Parathyroid adenoma (tissue), 2 donors: ENCODE measurements around the gene INTS14.

Experiments
- H2AFZ ChIP-seq: fragments of 300-600 bp; sonication (generic); one replicate; pipeline ENCODE4 v1.7.0; 2017; ENCODE audit warnings: antibody characterized with exemption, mild to moderate bottlenecking
- H3K27ac ChIP-seq: fragments of 300-600 bp; sonication (generic); one replicate; pipeline ENCODE4 v1.7.0; 2017
- H3K27me3 ChIP-seq: fragments of 300-600 bp; sonication (generic); one replicate; pipeline ENCODE4 v1.7.0; 2017; ENCODE audit warnings: low read length; ENCODE audit not compliant: control insufficient read depth, insufficient read depth
- H3K36me3 ChIP-seq: fragments of 300-600 bp; sonication (generic); one replicate; pipeline ENCODE4 v1.7.0; 2017; ENCODE audit warnings: low read length; ENCODE audit not compliant: control insufficient read depth, insufficient read depth
- H3K4me1 ChIP-seq: fragments of 300-600 bp; sonication (generic); one replicate; pipeline ENCODE4 v1.7.0; 2017; ENCODE audit warnings: control low read depth
- H3K4me2 ChIP-seq: fragments of 300-600 bp; sonication (generic); one replicate; pipeline ENCODE4 v1.7.0; 2017; ENCODE audit warnings: low read length
- H3K4me3 ChIP-seq: fragments of 300-600 bp; sonication (generic); one replicate; pipeline ENCODE4 v1.7.0; 2017; ENCODE audit warnings: low read depth, low read length
- H3K79me2 ChIP-seq: fragments of 300-600 bp; sonication (generic); one replicate; pipeline ENCODE4 v1.7.0; 2017; ENCODE audit warnings: control low read depth
- H3K9ac ChIP-seq: fragments of 300-600 bp; sonication (generic); one replicate; pipeline ENCODE4 v1.7.0; 2017; ENCODE audit warnings: mild to moderate bottlenecking
- H3K9me3 ChIP-seq: fragments of 300-600 bp; sonication (generic); one replicate; pipeline ENCODE4 v1.7.0; 2017; ENCODE audit warnings: low read length; ENCODE audit not compliant: control insufficient read depth
- TF ChIP-seq, protein P1 (sequence below): fragments of 300-600 bp; sonication (generic); IDR thresholded peaks from one replicate; pipeline ENCODE4 v1.7.0; 2017; ENCODE audit warnings: antibody characterized with exemption, mild to moderate bottlenecking
- donor health status: primary hyperparathyroidism.

Gene INTS14

DNA sequence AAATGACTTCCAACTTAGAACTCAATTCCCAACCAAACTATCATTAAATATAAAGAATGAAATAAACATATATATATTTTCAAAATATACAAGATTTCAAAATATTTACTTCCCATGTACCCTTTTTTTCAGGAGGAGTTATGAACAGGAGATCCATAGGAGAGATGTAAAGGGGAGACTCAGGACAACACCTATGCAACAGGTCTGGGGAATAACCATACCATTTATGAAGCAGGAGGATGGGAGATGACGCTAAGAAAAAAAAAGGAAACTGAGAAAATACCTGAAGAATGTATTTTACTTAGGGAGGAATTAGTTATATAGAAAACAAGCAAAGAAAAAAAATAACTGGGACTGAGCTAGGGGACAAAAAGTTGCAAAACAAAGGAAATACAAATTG, 23.8 kb downstream of the INTS14 start:
- Histone ChIP-seq H2AFZ (no peak overlapping the region), H3K27me3 (no peaks in the 10 kb centered on the region), H3K4me2 (no peak overlapping the region), H3K4me1 (no peaks in the 10 kb centered on the region), H3K79me2 (no peaks in the 10 kb centered on the region), H3K4me3 (no peak overlapping the region), H3K9ac (no peak overlapping the region), H3K36me3 (no peaks in the 10 kb centered on the region), H3K9me3 (no peaks in the 10 kb centered on the region), H3K27ac (no peak overlapping the region)
- TF ChIP-seq, protein P1, sequence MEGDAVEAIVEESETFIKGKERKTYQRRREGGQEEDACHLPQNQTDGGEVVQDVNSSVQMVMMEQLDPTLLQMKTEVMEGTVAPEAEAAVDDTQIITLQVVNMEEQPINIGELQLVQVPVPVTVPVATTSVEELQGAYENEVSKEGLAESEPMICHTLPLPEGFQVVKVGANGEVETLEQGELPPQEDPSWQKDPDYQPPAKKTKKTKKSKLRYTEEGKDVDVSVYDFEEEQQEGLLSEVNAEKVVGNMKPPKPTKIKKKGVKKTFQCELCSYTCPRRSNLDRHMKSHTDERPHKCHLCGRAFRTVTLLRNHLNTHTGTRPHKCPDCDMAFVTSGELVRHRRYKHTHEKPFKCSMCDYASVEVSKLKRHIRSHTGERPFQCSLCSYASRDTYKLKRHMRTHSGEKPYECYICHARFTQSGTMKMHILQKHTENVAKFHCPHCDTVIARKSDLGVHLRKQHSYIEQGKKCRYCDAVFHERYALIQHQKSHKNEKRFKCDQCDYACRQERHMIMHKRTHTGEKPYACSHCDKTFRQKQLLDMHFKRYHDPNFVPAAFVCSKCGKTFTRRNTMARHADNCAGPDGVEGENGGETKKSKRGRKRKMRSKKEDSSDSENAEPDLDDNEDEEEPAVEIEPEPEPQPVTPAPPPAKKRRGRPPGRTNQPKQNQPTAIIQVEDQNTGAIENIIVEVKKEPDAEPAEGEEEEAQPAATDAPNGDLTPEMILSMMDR = no peak

DNA sequence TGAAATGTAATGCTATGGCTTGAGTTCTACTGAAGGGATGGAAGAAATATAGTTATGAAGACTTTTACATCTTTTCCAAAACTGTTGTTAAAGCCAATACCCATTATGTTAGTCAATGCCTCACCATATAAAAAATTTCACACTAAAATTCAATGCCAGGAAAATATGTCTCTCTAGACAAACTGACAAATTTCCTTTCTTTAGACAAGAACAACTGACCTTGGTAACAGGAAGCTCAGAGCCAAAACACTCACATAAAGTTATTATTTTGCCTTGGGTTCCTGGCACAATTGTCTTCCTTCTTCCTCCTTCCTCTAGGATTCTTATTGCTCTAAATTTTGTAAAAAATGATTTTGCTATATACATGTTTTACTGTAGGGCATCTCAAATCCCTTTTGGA, 26.7 kb downstream of the INTS14 start:
- Histone ChIP-seq H3K4me2 (no peak overlapping the region), H3K27me3 (no peaks in the 10 kb centered on the region), H3K9ac (no peak overlapping the region), H3K4me1 (no peaks in the 10 kb centered on the region), H3K4me3 (no peak overlapping the region), H2AFZ (no peak overlapping the region), H3K36me3 (no peaks in the 10 kb centered on the region), H3K27ac (peak overlapping the region; percentile 47), H3K9me3 (no peaks in the 10 kb centered on the region), H3K79me2 (no peaks in the 10 kb centered on the region)
- TF ChIP-seq, protein P1 = no peak

DNA sequence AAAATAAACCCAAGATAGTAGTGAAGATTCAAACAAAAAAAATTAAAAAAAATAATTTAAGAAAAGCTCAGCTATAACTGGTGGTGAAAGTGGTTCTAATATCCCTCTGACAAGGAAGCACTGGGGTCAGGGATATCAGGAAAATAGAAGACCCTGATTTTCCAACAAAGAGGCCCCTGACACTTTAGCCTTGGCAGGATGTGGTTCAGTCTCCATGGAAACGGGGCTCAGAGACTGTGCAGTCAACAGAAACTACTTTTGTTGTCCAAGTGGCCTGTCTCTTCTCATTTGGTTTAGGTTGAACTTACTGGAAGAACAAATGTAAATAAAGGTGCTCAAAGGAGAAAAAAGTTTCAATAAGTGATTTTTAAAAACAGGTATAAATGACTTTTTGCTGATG, 27.2 kb downstream of the INTS14 start:
- H3K4me1 ChIP-seq = no peaks in the 10 kb centered on the region
- no peaks in the 10 kb centered on the region for H3K79me2 ChIP-seq
- H3K9ac ChIP-seq = no peak overlapping the region
- no peak overlapping the region for H3K4me2 ChIP-seq
- no peaks in the 10 kb centered on the region for H3K27me3 ChIP-seq
- peak overlapping the region; percentile 47 for H3K27ac ChIP-seq
- TF ChIP-seq, protein P1 = no peak
- H3K9me3 ChIP-seq = no peaks in the 10 kb centered on the region
- H2AFZ ChIP-seq = no peak overlapping the region
- H3K4me3 ChIP-seq = no peak overlapping the region
- no peaks in the 10 kb centered on the region for H3K36me3 ChIP-seq

DNA sequence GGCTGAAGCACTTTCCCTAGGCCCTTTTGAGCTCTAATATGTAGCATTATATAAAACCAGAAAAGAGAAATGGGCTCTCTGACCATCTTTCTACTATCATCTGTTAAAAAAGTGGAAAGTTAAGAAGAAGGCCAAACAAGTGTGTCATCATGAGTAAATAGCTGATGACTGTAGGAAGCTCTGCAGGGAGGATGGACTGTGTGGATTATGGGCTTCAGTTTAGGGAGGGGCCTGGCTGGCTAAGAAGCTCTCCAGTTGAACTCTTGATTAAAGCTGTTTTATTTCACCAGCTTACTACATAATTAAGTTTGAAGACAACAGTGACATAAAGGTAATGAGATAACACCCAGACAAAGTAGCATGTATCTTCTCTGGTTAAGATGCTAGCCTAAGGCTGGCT, 30.6 kb downstream of the INTS14 start:
- Histone ChIP-seq H3K9me3 (no peaks in the 10 kb centered on the region), H3K27me3 (no peaks in the 10 kb centered on the region), H3K27ac (no peak overlapping the region), H3K4me2 (no peak overlapping the region), H3K4me3 (no peak overlapping the region), H3K4me1 (no peaks in the 10 kb centered on the region), H3K36me3 (no peaks in the 10 kb centered on the region), H2AFZ (no peak overlapping the region), H3K79me2 (no peaks in the 10 kb centered on the region), H3K9ac (no peak overlapping the region)
- TF ChIP-seq, protein P1 = no peak

DNA sequence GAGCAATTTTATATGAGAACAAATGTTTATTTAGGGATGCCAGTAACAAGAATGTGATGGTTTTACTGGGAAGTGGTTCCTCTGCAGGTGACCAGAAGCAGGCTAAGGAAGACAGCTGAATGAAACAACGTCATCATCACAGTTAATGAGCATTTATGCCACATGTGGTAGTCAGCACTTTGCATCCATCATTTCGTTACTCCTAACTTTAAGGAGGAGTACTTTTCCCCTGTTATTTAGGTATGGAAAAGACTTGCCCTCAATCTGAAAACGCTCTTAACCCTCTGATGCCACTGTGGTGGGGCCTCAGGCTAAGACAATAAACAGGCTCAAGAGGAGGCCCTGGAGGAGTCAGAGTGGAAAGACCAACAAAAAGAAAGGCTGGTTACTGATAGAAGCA, 31.2 kb downstream of the INTS14 start:
- no peak overlapping the region for H3K27ac ChIP-seq
- no peak overlapping the region for H3K4me2 ChIP-seq
- no peaks in the 10 kb centered on the region for H3K9me3 ChIP-seq
- H3K9ac ChIP-seq = no peak overlapping the region
- TF ChIP-seq, protein P1 = no peak
- H2AFZ ChIP-seq = no peak overlapping the region
- H3K4me3 ChIP-seq = no peak overlapping the region
- no peaks in the 10 kb centered on the region for H3K4me1 ChIP-seq
- H3K27me3 ChIP-seq = no peaks in the 10 kb centered on the region
- H3K36me3 ChIP-seq = no peaks in the 10 kb centered on the region
- H3K79me2 ChIP-seq = no peaks in the 10 kb centered on the region
